Measurements from ENCODE around the gene C2CD2L.
"Not testable (repeated sequence)": the region's sequence is repeated elsewhere in the genome, so short reads cannot be mapped to it uniquely, and the experiment has no call there.

Gene C2CD2L

GRCh38 chr11:119116235-119116594 lies 9.1 kb downstream of the C2CD2L start:
- no peak for FAIRE-seq

- FAIRE-seq = no peak
Observed at GRCh38 chr11:119116601-119117000, 9.5 kb downstream of the C2CD2L start.

- no peak for FAIRE-seq
Observed at GRCh38 chr11:119117004-119117706, 10.0 kb downstream of the C2CD2L start.

GRCh38 chr11:119118227-119118626 lies 11.1 kb downstream of the C2CD2L start:
- no peak for FAIRE-seq

GRCh38 chr11:119118946-119119345 lies 11.8 kb downstream of the C2CD2L start:
- FAIRE-seq = no peak

- FAIRE-seq = no peak
Observed at GRCh38 chr11:119120639-119121007, 13.5 kb downstream of the C2CD2L start.

GRCh38 chr11:119121008-119121810 lies 14.1 kb downstream of the C2CD2L start, which contains the start of gene HINFP:
HINFP (plus strand) TSS chr11:119121580; CDS start chr11:119126945, 5,365 bp downstream.
- FAIRE-seq = peak; percentile 97

- no peak for FAIRE-seq
Observed at GRCh38 chr11:119121811-119122124, 14.6 kb downstream of the C2CD2L start.

- FAIRE-seq = no peak
Observed at GRCh38 chr11:119125821-119126220, 18.7 kb downstream of the C2CD2L start.

- no peak for FAIRE-seq
Observed at GRCh38 chr11:119126675-119127268, 19.6 kb downstream of the C2CD2L start.

- FAIRE-seq = no peak
Observed at GRCh38 chr11:119130662-119131061, 23.5 kb downstream of the C2CD2L start.

GRCh38 chr11:119134389-119134978 lies 27.3 kb downstream of the C2CD2L start:
- FAIRE-seq = no peak

GRCh38 chr11:119139276-119139675 lies 32.1 kb downstream of the C2CD2L start:
- not testable (repeated sequence) for FAIRE-seq

GRCh38 chr11:119144825-119145486 lies 37.8 kb downstream of the C2CD2L start:
- no peak for FAIRE-seq

GRCh38 chr11:119145551-119145950 lies 38.4 kb downstream of the C2CD2L start:
- no peak for FAIRE-seq

GRCh38 chr11:119147604-119148333 lies 40.6 kb downstream of the C2CD2L start:
- FAIRE-seq = no peak

- no peak for FAIRE-seq
Observed at GRCh38 chr11:119148720-119149017, 41.5 kb downstream of the C2CD2L start.

- no peak for FAIRE-seq
Observed at GRCh38 chr11:119149018-119149785, 42.1 kb downstream of the C2CD2L start, which contains the start of gene ABCG4. ABCG4 (plus strand) TSS chr11:119149052; CDS start chr11:119149966, 914 bp downstream.

GRCh38 chr11:119149786-119150275 lies 42.7 kb downstream of the C2CD2L start:
- no peak for FAIRE-seq

GRCh38 chr11:119152043-119152442 lies 44.9 kb downstream of the C2CD2L start:
- no peak for FAIRE-seq

GRCh38 chr11:119152604-119153003 lies 45.5 kb downstream of the C2CD2L start:
- no peak for FAIRE-seq
